ENCODE data around the gene FLNC. TPM values are rescaled to one million over a fixed set of nuclear protein-coding genes. Genes with fewer than 3 reads are reported as not detected.

FLNC gene
- total RNA-seq, 2 experiments from 2014 or later, result not detected

DNA sequence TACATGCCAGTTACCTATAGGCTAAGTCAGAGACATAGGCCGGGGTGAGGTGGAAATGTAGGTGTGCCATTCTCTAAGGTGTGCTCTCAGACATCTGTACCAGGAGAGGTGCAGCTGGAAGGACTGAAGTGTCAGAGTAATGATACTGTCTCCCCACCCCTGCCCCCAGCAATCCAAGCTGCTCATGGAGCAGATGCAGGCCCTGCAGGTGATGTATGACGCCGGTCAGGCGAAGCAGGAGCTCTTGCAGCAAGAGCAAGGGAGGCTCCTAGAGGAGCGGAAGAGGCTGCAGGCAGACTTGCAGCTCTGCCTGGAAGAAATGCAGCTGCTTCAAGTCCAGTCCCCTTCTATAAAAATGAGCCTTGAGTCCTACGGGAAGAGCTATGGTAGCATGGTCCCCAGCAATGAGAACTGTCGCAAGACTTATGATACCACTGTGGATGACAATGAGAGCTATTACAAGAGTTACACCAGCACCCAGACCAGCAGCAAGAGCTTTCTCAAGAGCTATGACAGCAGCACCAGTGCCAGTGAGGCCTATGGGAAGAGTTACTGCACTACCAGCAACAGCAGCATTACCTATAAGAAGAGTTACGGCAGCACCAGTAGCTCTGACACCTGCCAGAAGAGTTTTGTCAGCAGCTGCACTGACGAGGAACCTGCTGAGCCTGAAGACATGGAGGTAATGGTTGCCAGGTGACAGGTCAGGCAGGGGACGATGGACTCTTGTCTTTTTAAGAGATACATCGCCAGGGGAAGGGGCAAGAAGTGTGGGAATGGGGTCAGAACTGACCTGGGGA lies 18.4 kb upstream of the FLNC start:
- no peaks in the 10 kb centered on the region for H3K9me3 Mint-ChIP-seq (ENCODE audit: low read depth)
- H3K36me3 Mint-ChIP-seq, result no peaks in the 10 kb centered on the region
- H3K27ac Mint-ChIP-seq, result no peak overlapping the region
- CTCF ChIA-PET, result interaction anchor here (0.9 kb wide), 1 partner anchor 72 kb away, joined by 3 read pairs; no protein-coding TSS in a partner anchor
- DNase-seq (no peak), ATAC-seq (no peak)
- H3K4me3 Mint-ChIP-seq, result no peak overlapping the region
- H3K4me1 Mint-ChIP-seq, result no peaks in the 10 kb centered on the region
- H3K27me3 Mint-ChIP-seq, result no peaks in the 10 kb centered on the region

GRCh38 chr7:128812514-128813168 lies 17.6 kb upstream of the FLNC start:
- no peaks in the 10 kb centered on the region for H3K4me1 Mint-ChIP-seq
- H3K27me3 Mint-ChIP-seq, result no peaks in the 10 kb centered on the region
- CTCF ChIA-PET, result no interaction called here
- no peaks in the 10 kb centered on the region for H3K9me3 Mint-ChIP-seq (ENCODE audit: low read depth)
- H3K4me3 Mint-ChIP-seq, result no peak overlapping the region
- ATAC-seq (no peak), DNase-seq (no peak)
- no peak overlapping the region for H3K27ac Mint-ChIP-seq
- H3K36me3 Mint-ChIP-seq, result no peaks in the 10 kb centered on the region

DNA sequence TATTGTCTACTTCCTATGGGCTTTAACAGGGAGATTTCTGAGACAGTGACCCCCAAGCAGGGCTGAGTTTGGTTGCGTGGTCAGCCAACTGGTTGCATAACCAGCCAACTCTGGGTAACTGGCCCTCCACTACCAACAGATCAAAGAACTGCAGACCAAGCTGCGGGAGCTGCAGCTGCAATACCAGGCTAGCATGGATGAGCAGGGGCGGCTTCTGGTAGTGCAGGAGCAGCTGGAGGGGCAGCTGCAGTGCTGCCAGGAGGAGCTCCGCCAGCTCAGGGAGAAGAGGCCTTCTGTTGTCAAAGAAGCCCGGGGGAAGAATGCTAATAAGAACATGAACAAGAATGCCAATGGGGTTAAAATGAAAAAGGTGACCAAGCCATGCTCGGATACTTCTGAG lies 15.7 kb upstream of the FLNC start:
- H3K36me3 Mint-ChIP-seq, result no peaks in the 10 kb centered on the region
- peaks cover 6% of the 10 kb centered on the region for H3K27me3 Mint-ChIP-seq
- no peak overlapping the region for H3K27ac Mint-ChIP-seq
- H3K4me1 Mint-ChIP-seq, result no peaks in the 10 kb centered on the region
- ATAC-seq (no peak), DNase-seq (no peak)
- H3K4me3 Mint-ChIP-seq, result no peak overlapping the region
- H3K9me3 Mint-ChIP-seq (ENCODE audit: low read depth), result no peaks in the 10 kb centered on the region
- CTCF ChIA-PET, result no interaction called here

DNA sequence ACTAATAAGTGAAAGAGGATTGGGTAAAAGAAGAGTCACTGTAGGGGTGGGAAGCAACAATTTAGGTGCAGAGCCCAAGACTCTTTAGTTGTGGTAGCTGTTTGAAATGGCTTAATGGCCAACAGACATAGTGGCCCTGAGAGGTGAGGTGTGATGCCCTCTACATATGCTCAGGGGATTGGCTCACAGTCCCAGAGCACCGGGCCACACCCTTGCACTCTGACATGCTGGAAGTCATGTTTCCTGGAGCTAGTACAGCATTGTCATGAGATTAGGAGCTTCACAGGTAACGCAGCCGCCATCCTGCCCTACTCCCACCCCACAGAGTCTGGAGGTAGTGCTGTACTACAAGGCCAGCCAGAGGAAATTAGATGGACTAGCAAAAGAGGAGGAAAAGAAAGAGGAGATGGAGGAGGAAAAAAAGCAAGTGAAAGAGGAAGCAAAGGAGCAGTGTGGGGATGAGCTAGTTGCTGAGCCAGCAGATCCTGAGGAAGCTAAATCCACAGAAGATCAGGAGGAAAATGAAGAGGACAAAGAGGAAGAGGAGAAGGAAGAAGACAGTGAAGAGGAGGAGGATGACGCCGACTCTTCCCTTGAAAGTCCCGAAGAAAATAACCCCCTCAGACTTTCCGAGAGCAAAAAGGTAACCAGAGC lies 14.8 kb upstream of the FLNC start:
- CTCF ChIA-PET, result interaction anchor here (0.7 kb wide), 1 partner anchor 26 kb away, joined by 3 read pairs; no protein-coding TSS in a partner anchor
- no peak overlapping the region for H3K4me3 Mint-ChIP-seq

GRCh38 chr7:128818694-128819093 lies 11.5 kb upstream of the FLNC start:
- H3K9me3 Mint-ChIP-seq (ENCODE audit: low read depth), result no peaks in the 10 kb centered on the region
- CTCF ChIA-PET, result interaction anchor here (1.1 to 1.4 kb wide), 4 partner anchors 23 to 345 kb away, joined by 3 to 4 read pairs (median 4); no protein-coding TSS in a partner anchor
- ATAC-seq, result no peak

More for the DNA sequence above, 14.8 kb upstream of the FLNC start:
- DNase-seq (no peak), ATAC-seq (no peak)
- H3K9me3 Mint-ChIP-seq (ENCODE audit: low read depth), result no peaks in the 10 kb centered on the region
- peaks cover 6% of the 10 kb centered on the region for H3K27me3 Mint-ChIP-seq
- H3K4me1 Mint-ChIP-seq, result peaks cover 2% of the 10 kb centered on the region
- no peaks in the 10 kb centered on the region for H3K36me3 Mint-ChIP-seq
- H3K27ac Mint-ChIP-seq, result no peak overlapping the region

GRCh38 chr7:128821724-128822123 lies 8.5 kb upstream of the FLNC start:
- CTCF ChIA-PET, result interaction anchor here (1.4 kb wide), 1 partner anchor 270 kb away, joined by 3 read pairs; no protein-coding TSS in a partner anchor
- no peaks in the 10 kb centered on the region for H3K9me3 Mint-ChIP-seq (ENCODE audit: low read depth)
- H3K27me3 Mint-ChIP-seq, result peaks cover 10% of the 10 kb centered on the region
- peaks cover 2% of the 10 kb centered on the region for H3K4me1 Mint-ChIP-seq
- DNase-seq (no peak), ATAC-seq (no peak)
- no peaks in the 10 kb centered on the region for H3K36me3 Mint-ChIP-seq
- H3K27ac Mint-ChIP-seq, result no peak overlapping the region
- no peak overlapping the region for H3K4me3 Mint-ChIP-seq

More at GRCh38 chr7:128818694-128819093, 11.5 kb upstream of the FLNC start:
- Mint-ChIP-seq H3K4me1 (peaks cover 2% of the 10 kb centered on the region), H3K27ac (no peak overlapping the region), H3K36me3 (no peaks in the 10 kb centered on the region), H3K27me3 (peaks cover 8% of the 10 kb centered on the region), H3K4me3 (no peak overlapping the region)
- no peak for DNase-seq

DNA sequence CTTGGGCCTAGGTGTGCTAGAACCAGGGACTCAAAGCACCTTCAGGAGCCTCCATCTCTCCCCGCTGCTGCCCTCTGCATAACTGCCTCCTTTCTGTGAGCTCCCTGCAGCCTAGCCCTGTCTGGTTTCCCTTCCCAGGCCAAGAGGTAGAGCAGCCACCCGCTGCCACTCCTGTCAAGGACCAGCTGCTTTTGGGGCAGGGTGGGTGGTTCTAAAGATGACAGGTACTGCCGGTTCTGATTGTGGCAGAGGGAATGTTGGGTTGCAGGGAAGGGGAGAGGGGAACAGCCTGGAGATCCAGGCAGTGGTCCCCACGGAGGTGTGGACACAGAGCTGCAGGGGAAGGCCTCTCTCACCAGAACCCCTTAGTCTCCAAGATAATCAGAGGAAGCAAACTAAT lies 3.7 kb upstream of the FLNC start:
- Mint-ChIP-seq H3K27me3 (peaks cover 42% of the 10 kb centered on the region), H3K36me3 (no peaks in the 10 kb centered on the region), H3K9me3 (ENCODE audit: low read depth) (no peaks in the 10 kb centered on the region), H3K27ac (no peak overlapping the region), H3K4me3 (no peak overlapping the region), H3K4me1 (peaks cover 9% of the 10 kb centered on the region)
- ATAC-seq (no peak), DNase-seq (no peak)
- CTCF ChIA-PET, result interaction anchor here (2.2 kb wide), 1 partner anchor 57 kb away, joined by 6 read pairs; no protein-coding TSS in a partner anchor

DNA sequence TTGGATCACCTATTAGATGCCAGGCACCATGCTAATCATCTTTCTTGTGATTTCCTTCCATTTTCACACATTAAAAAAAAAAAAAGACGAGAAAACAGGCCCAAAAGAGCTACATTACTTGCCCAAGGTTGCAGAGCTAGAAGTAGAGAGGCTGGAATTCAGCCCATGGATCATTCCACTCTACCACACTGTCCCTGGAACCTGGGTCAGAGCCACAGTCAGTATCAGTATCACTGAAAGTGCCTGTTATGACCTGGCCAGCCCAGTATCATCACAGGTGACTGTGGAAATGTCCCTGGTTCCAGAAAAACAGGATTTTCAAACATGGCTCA lies 3.3 kb upstream of the FLNC start:
- DNase-seq, result no peak
- H3K4me1 Mint-ChIP-seq, result peaks cover 9% of the 10 kb centered on the region
- ATAC-seq, result no peak
- CTCF ChIA-PET, result interaction anchor here (2.2 kb wide), 1 partner anchor 57 kb away, joined by 6 read pairs; no protein-coding TSS in a partner anchor
- H3K27me3 Mint-ChIP-seq, result peaks cover 46% of the 10 kb centered on the region
- H3K36me3 Mint-ChIP-seq, result no peaks in the 10 kb centered on the region
- no peaks in the 10 kb centered on the region for H3K9me3 Mint-ChIP-seq (ENCODE audit: low read depth)
- no peak overlapping the region for H3K4me3 Mint-ChIP-seq
- H3K27ac Mint-ChIP-seq, result no peak overlapping the region

- H3K4me1 Mint-ChIP-seq, result peaks cover 9% of the 10 kb centered on the region
- H3K27me3 Mint-ChIP-seq, result peaks cover 46% of the 10 kb centered on the region
- ATAC-seq (no peak), DNase-seq (no peak)
- CTCF ChIA-PET, result interaction anchor here (2.2 to 2.3 kb wide), 2 partner anchors 15 to 56 kb away, joined by 6 to 8 read pairs; no protein-coding TSS in a partner anchor
- H3K9me3 Mint-ChIP-seq (ENCODE audit: low read depth), result no peaks in the 10 kb centered on the region
- no peak overlapping the region for H3K4me3 Mint-ChIP-seq
- no peaks in the 10 kb centered on the region for H3K36me3 Mint-ChIP-seq
- H3K27ac Mint-ChIP-seq, result no peak overlapping the region
Observed at GRCh38 chr7:128827248-128827958, 2.8 kb upstream of the FLNC start.

DNA sequence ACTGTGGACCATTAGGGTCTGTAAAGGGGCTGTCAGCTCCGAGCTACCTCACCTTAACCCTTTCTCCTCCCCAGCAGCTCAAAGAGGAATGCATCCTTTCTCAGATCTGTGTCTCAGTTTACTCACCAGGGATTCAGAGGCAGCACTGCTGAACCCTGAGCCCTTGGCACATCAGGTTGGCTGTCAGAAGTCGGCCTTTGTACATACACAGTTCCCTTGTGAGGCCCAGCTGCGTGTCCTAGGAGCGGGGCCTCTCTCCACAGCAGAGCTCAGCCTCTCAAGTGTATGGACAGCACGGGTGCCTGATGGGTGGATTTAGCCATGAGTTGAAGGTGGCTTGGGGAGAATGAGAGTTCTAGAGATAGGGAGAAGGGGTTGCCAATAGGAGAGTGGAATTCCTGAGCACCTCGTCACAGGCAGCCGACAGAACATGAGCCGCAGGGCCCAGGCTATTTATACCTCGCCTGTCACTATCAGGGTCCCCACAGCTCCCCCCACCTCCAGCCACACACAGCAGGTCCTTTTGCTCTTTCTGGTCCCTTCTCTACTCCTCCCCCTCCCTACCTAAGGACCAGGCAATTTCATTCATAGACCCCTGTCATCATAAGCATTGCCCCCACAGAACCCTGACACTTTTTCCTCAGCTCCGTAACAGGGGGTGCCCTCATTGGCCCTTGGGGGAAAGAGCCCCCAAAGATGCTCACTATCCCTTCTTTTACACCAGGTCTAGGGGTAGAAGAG lies 2.1 kb upstream of the FLNC start:
- Mint-ChIP-seq H3K4me3 (no peak overlapping the region), H3K36me3 (no peaks in the 10 kb centered on the region), H3K9me3 (ENCODE audit: low read depth) (no peaks in the 10 kb centered on the region), H3K27me3 (peaks cover 43% of the 10 kb centered on the region), H3K4me1 (peaks cover 9% of the 10 kb centered on the region), H3K27ac (no peak overlapping the region)
- CTCF ChIA-PET, result interaction anchor here (2.3 kb wide), 1 partner anchor 14 kb away, joined by 8 read pairs; no protein-coding TSS in a partner anchor
- DNase-seq, result no peak
- ATAC-seq, result no peak

- H3K27ac Mint-ChIP-seq, result no peak overlapping the region
- H3K36me3 Mint-ChIP-seq, result no peaks in the 10 kb centered on the region
- peaks cover 47% of the 10 kb centered on the region for H3K27me3 Mint-ChIP-seq
- ATAC-seq (no peak), DNase-seq (no peak)
- H3K4me3 Mint-ChIP-seq, result no peak overlapping the region
- H3K9me3 Mint-ChIP-seq (ENCODE audit: low read depth), result no peaks in the 10 kb centered on the region
- H3K4me1 Mint-ChIP-seq, result peaks cover 9% of the 10 kb centered on the region
- CTCF ChIA-PET, result interaction anchor here (2.3 kb wide), 1 partner anchor 13 kb away, joined by 8 read pairs; no protein-coding TSS in a partner anchor
Observed at GRCh38 chr7:128829391-128830166, 627 bp upstream of the FLNC start.

Measured in activated CD8-positive, alpha-beta memory T cell treated with anti-CD3 and anti-CD28 coated beads, Interleukin-2, amount 10 ng/mL, durations not matched to agents 7 days and 5 days (primary cell).